HFF-Myc (cell line): ENCODE results near the gene SPANXN2.
"Not testable (repeated sequence)": the region's sequence is repeated elsewhere in the genome, so short reads cannot be mapped to it uniquely, and the experiment has no call there.

Experiments used
- DNase-seq: peaks from one replicate; pipeline ENCODE4 v3.0.0-alpha.2; 2011; ENCODE audit warnings: low read depth; ENCODE audit errors: extremely low read depth
- H3K4me3 ChIP-seq: replicated peaks from 2 replicates; pipeline ENCODE4 v1.5.1; 2011; ENCODE audit warnings: low read depth, mild to moderate bottlenecking, control low read depth, low read length
- TF ChIP-seq, protein P1 (sequence below): IDR thresholded peaks from 2 replicates; pipeline ENCODE4 v1.5.1; 2012; ENCODE audit warnings: mild to moderate bottlenecking, low read depth, low read length, control low read depth; ENCODE audit errors: missing control alignments

Gene SPANXN2, protein sequence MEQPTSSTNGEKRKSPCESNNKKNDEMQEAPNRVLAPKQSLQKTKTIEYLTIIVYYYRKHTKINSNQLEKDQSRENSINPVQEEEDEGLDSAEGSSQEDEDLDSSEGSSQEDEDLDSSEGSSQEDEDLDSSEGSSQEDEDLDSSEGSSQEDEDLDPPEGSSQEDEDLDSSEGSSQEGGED

DNA sequence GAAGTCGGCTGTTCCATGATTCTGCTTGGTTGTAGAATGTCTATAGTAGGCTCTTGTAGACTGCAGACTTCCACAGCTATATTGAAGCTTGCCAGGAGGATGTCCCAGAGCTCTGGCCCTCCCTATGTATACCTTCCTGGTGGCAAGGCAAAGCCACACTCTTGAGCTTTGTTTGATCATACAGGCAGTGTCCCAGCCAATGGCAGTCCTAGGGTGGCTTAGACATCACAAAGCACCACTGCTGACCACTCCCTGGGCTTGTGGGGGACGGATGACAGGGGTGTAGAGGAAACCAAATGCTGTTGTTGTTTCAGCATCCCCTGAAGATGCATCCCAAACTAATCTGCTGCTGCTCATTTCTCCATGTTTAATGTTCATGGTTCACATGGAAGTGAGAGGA is at the start of gene SPANXN2:
Gene SPANXN2, minus strand, starts transcription at position 101 of the 400 bp plus-strand sequence. Its CDS starts 84 bp downstream, at position 17.
- not testable (repeated sequence) for H3K4me3 ChIP-seq, DNase-seq

DNA sequence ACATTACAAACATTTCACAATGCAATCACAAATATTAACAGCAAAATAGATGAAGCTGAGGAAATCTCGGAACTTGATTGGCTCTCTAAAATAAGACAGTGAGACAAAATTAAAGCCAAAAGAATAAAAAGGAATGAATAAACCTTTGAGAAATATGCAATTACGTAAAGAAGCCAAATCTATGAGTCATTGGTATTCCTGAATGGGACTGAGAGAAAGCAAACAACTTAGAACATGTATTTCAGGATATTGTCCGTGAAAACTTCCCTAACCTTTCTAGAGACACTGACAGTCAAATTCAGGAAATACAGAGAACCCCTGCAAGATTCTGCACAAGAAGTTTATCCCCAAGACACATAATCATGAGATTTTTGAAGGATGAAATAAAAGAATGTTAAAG is 48.4 kb upstream of the SPANXN2 start:
- no peak overlapping the region for H3K4me3 ChIP-seq
- DNase-seq: no peak
- TF ChIP-seq, protein P1, sequence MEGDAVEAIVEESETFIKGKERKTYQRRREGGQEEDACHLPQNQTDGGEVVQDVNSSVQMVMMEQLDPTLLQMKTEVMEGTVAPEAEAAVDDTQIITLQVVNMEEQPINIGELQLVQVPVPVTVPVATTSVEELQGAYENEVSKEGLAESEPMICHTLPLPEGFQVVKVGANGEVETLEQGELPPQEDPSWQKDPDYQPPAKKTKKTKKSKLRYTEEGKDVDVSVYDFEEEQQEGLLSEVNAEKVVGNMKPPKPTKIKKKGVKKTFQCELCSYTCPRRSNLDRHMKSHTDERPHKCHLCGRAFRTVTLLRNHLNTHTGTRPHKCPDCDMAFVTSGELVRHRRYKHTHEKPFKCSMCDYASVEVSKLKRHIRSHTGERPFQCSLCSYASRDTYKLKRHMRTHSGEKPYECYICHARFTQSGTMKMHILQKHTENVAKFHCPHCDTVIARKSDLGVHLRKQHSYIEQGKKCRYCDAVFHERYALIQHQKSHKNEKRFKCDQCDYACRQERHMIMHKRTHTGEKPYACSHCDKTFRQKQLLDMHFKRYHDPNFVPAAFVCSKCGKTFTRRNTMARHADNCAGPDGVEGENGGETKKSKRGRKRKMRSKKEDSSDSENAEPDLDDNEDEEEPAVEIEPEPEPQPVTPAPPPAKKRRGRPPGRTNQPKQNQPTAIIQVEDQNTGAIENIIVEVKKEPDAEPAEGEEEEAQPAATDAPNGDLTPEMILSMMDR: no peak

DNA sequence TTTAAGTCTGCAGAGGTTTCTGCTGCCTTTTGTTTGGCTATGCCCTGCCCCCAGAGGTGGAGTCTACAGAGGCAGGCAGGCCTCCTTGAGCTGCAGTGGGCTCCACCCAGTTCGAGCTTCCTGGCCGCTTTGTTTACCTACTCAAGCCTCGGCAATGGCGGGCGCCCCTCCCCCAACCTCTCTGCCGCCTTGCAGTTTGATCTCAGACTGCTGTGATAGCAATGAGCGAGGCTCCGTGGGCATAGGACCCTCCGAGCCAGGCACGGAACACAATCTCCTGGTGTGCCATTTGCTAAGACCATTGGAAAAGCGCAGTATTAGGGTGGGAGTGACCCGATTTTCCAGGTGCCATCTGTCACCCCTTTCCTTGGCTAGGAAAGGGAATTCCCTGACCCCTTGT is 47.2 kb upstream of the SPANXN2 start:
- not testable (repeated sequence) for DNase-seq, H3K4me3 ChIP-seq

DNA sequence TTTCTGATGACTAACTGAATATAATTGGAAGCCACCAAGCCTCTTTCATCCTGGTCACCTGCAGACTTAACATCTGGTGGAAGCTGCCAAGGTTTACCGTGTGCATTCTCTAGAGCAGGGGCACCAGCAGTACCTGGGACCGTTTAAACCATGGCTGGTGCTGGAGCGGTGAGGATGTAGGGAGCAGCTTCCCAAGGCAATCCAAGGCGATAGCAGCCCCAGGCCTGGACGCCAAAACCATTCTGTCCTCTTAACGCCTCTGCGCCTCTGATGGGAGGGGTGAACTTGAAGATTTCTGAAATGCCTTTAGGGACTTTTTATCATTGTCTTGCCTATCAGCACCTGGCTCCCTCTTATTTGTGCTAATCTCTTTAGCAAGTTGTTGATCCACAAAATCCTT is 37.3 kb upstream of the SPANXN2 start:
- DNase-seq: no peak
- TF ChIP-seq, protein P1: no peak
- no peak overlapping the region for H3K4me3 ChIP-seq

DNA sequence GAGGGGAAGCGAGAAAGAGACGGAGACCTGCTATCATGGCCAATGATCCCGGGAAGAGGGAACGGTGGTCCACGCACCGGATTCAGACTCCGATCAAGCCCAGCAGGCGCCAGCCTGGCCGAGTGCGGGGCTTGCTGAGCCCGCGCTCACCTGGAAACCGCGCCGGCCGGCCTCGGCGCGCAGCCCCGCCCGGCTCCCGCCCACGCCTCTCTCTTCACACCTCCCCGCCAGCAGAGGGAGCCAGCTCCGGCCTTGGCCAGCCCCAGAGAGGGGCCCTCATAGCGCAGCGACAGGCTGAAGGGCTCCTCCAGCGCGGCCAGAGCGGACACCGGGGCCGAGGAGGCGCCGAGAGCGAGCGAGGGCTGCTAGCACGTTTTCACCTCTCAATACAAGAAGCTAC is 36.8 kb upstream of the SPANXN2 start:
- TF ChIP-seq, protein P1: no peak
- no peak overlapping the region for H3K4me3 ChIP-seq
- no peak for DNase-seq

DNA sequence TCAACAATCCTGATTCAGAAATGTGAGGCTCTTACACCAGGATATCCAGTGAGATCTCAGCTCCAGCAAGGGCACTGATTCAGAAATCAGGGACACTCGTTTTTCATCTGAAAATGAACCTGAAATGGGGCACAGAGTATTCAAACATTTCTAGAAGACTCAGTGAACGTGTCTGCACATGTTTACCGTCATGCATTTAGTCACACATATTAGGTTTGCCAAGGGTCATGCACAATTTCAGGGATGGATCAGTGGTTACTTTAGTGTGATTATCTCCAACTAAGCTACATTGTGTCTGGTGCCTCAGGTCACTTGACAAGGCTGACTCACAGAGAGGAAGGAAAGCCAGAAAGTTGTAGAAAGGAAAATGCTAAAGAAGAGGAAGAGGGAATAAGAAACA is 33.6 kb upstream of the SPANXN2 start:
- no peak overlapping the region for H3K4me3 ChIP-seq
- TF ChIP-seq, protein P1: no peak
- DNase-seq: no peak

DNA sequence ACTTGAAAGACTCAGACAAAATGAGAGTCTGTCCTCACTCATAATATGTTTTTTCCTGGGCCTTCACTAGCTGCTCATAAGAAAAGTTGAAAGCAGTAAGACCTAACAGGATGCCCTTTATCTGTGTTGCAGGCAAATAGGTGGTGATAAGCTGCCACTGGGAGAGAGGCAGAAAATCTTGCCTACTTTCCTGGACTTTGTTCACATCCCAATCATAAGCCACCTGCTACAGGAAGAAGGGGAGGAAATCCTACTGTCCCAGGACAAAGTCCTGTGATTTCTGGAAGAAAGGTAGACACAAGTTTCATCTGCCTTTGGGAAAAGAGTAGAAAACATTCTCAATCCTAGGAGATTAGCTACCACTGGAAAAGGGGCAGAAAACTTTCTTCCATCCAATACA is 13.3 kb upstream of the SPANXN2 start:
- no peak for DNase-seq
- TF ChIP-seq, protein P1: no peak

DNA sequence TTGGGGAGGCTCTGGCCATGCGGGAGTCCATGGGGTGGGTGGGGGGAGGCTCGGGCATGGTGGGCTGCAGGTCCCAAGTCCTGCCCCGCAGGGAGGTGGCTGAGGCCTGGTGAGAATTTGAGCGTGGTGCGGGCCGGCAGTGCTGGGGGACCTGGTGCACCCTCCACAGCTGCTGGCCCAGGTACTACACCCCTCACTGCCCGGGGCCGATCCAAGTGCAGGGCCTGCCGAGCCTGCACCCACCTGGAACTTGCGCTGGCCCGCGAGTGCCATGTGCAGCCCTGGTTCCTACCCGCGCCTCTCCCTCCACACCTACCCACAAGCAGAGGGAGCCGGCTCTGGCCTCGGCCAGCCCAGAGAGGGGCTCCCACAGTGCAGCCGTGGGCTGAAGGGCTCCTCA is 5.7 kb upstream of the SPANXN2 start:
- TF ChIP-seq, protein P1: no peak
- no peak overlapping the region for H3K4me3 ChIP-seq
- DNase-seq: no peak

More for the DNA sequence above, 13.3 kb upstream of the SPANXN2 start:
- H3K4me3 ChIP-seq: no peak overlapping the region
